ENCODE data around the gene ENOX1. TPM values are rescaled to one million over a fixed set of nuclear protein-coding genes. Genes with fewer than 3 reads are reported as not detected.

ENOX1 gene
- total RNA-seq (2011; cell fraction: chromatin; rRNA removed; ENCODE audit: low replicate concordance) = not detected in 2 replicates
- total RNA-seq (2011; cell fraction: nucleolus; rRNA removed) = not detected in 2 replicates
- total RNA-seq (2011; cell fraction: nucleoplasm; rRNA removed) = not detected in 2 replicates
- total RNA-seq (2014; rRNA removed) (not detected in 2 replicates), total RNA-seq (2014; rRNA removed; fragmentation: Illumina TruSeq; extraction: Trizol) (not detected in 2 replicates), total RNA-seq (2015; rRNA removed; fragmentation: Illumina TruSeq; extraction: Trizol) (not detected in 2 replicates), total RNA-seq (2021) (not detected in 2 replicates), polyA plus RNA-seq (2011; rRNA removed) (not detected in 2 replicates), polyA plus RNA-seq (2014; fragmentation: Illumina TruSeq; extraction: Trizol) (not detected in 2 replicates), polyA plus RNA-seq (2014; fragmentation: Nextera tagmentation; extraction: Ambion mirVana) (not detected), polyA plus RNA-seq (2014; rRNA removed) (not detected in 2 replicates), polyA minus RNA-seq (2011; rRNA and poly(A)+ RNA removed) (not detected in 2 replicates), Bru-seq, nascent RNA (percentile 3 among the genes with signal in this experiment), BruChase-seq, experiment 1, labeled RNA remaining after a 2-hour chase (percentile 3 among the genes with signal in this experiment), BruChase-seq, experiment 2, labeled RNA remaining after a 6-hour chase (percentile 4 among the genes with signal in this experiment)
- not detected in 2 replicates for polyA plus RNA-seq (2011; cell fraction: cytosol; rRNA removed)
- not detected in 2 replicates for polyA plus RNA-seq (2011; cell fraction: nucleus; rRNA removed)
- not detected in 2 replicates for polyA plus RNA-seq (2012)
- polyA minus RNA-seq (2011; cell fraction: cytosol; rRNA and poly(A)+ RNA removed) = not detected in 2 replicates
- not detected in 2 replicates for polyA minus RNA-seq (2011; cell fraction: nucleus; rRNA and poly(A)+ RNA removed)
- long read RNA-seq, experiment 1 = 0 reads
- long read RNA-seq, experiment 2 = 0 reads
- long read RNA-seq, experiment 3 = 0 reads

DNA sequence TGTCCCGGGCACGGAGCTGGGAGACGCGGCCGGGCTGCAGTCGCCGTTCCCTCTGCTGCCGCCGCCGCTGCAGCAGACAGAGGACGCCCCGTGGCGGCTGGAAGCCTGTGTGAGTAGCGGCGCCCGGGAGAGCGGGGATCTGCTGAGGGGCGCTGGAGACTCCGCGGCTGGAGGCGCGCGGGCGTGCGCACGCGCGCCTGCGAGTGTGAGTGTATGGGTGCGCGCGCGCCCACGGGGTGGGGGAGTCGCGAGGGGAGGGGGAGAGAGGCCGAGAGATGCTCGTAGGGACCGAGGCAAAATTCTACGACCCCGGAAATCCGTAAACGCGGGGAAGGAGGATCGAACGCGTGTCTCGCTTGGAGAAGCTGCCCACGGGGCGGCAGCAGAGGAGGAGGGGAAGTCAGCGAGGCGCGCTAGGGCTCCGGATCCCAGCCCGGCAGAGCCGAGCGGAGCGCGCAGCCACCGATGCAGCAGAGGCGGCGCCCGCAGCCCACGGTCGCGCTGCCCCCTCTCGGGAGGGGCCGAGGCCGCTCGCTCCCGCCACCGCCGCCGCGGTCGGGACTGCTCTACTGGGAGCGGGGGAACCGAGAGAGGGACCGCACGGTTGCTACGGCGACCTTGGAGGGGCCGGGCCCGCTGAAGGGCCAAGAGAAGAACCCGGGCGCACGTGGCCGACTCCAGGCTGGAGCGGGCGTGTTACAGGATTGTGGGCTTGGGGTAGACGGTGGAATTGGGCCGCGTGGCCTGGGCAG is at the start of gene ENOX1:
ENOX1 (minus strand) TSS at position 207 of the 752 bp plus-strand sequence.
- Histone ChIP-seq H3K4me2 (ENCODE audit: insufficient read depth, low read length) (no peak within 1 kb of the TSS), H3K9me3 (replicated peaks; ENCODE audit: control insufficient read depth, insufficient read depth, low read depth, low read length) (no peaks in the 10 kb centered on the region), H3K27ac (ENCODE audit: extremely low read depth, low read depth, low read length) (no peak within 1 kb of the TSS), H3K9me1 (ENCODE audit: control insufficient read depth, insufficient read depth, low read length) (no peaks in the 10 kb centered on the region), H4K20me1 (replicated peaks; ENCODE audit: control insufficient read depth, insufficient read depth, low read length) (no peaks in the 10 kb centered on the region), H2AFZ (ENCODE audit: low read depth, low read length) (no peak within 1 kb of the TSS), H3K9ac (ENCODE audit: insufficient read depth in 1 of 2, low read depth in 2 of 2, low read length in 2 of 2) (no peak within 1 kb of the TSS), H3K79me2 (ENCODE audit: control insufficient read depth, insufficient read depth, low read length) (no peaks in the 10 kb centered on the region), H3K4me3 (no peak within 1 kb of the TSS), H3K36me3 (ENCODE audit: control insufficient read depth, insufficient read depth, low read length) (no peaks in the 10 kb centered on the region), H3K27me3 (ENCODE audit: control insufficient read depth in 2 of 2, insufficient read depth in 2 of 2, low read length in 2 of 2) (no peaks in the 10 kb centered on the region), H3K4me1 (replicated peaks in 1 of 2; ENCODE audit: control insufficient read depth in 2 of 2, insufficient read depth in 2 of 2, low read length in 2 of 2) (no peaks in the 10 kb centered on the region; a peak in 1 of 5 replicates)
- FAIRE-seq (no peak), DNase-seq (ENCODE audit: extremely low read depth in 1 of 4, low spot score in 3 of 4) (no peak), ATAC-seq (no peak)
- in situ Hi-C loops (cut with MboI) = no loop called here
- TF ChIP-seq ADNP (tag; IDR thresholded peaks at IDR 0.05) (no peak), NFATC3 (IDR thresholded peaks at IDR 0.05) (no peak), SETDB1 (IDR thresholded peaks at IDR 0.05; ENCODE audit: low read length) (no peak), FOXJ3 (CRISPR knock-in tag; IDR thresholded peaks at IDR 0.05) (no peak), BRD9 (IDR thresholded peaks at IDR 0.05; ENCODE audit: low read depth, partially characterized antibody) (no peak), TFAM (CRISPR knock-in tag; conservative IDR thresholded peaks at IDR 0.05) (no peak), ZC3H8 (IDR thresholded peaks at IDR 0.05) (no peak)
- TF ChIP-seq, protein P1, sequence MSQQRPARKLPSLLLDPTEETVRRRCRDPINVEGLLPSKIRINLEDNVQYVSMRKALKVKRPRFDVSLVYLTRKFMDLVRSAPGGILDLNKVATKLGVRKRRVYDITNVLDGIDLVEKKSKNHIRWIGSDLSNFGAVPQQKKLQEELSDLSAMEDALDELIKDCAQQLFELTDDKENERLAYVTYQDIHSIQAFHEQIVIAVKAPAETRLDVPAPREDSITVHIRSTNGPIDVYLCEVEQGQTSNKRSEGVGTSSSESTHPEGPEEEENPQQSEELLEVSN (IDR thresholded peaks at IDR 0.05; ENCODE audit: borderline replicate concordance in 1 of 2, extremely low read depth in 1 of 2, insufficient read depth in 1 of 2, insufficient read length in 1 of 2, low read depth in 1 of 2, low read length in 1 of 2, poor library complexity in 1 of 2, severe bottlenecking in 1 of 2) = no peak
- TF ChIP-seq, protein P2, sequence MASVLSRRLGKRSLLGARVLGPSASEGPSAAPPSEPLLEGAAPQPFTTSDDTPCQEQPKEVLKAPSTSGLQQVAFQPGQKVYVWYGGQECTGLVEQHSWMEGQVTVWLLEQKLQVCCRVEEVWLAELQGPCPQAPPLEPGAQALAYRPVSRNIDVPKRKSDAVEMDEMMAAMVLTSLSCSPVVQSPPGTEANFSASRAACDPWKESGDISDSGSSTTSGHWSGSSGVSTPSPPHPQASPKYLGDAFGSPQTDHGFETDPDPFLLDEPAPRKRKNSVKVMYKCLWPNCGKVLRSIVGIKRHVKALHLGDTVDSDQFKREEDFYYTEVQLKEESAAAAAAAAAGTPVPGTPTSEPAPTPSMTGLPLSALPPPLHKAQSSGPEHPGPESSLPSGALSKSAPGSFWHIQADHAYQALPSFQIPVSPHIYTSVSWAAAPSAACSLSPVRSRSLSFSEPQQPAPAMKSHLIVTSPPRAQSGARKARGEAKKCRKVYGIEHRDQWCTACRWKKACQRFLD (CRISPR knock-in tag; IDR thresholded peaks at IDR 0.05) = no peak
- ChIA-PET POLR2A (no interaction called here), CTCF (ENCODE audit: low intra/inter-chr PET ratio) (no interaction called here)
- WGBS (ENCODE audit: insufficient coverage, low coverage, missing lambda C conversion rate) = 72% methylated on average over 5 of the region's 93 CpGs
- no TSS peak for BruUV-seq (replicated peaks)
- intact Hi-C loops (cut with micrococcal nuclease) = no loop called here
